Right lung (tissue), 5 donors: ENCODE measurements around the gene SIK3. TPM values are rescaled to one million over a fixed set of nuclear protein-coding genes. Genes with fewer than 3 reads are reported as not detected.
A peak's percentile ranks its signal among the peaks of the same experiment; 100 is the strongest.
"Not testable (repeated sequence)": the region's sequence is repeated elsewhere in the genome, so short reads cannot be mapped to it uniquely, and the experiment has no call there.

Experiments
- DNase-seq, 2 donors: peaks; one replicate each; pipeline ENCODE4 v3.0.0-alpha.2; 2013
- polyA plus RNA-seq, 5 donors: library from polyadenylated mRNA; unstranded; fragments of 120-200 nt; gene quantifications; one replicate each; pipeline versions ENCODE4 v1.2.1 to v1.2.3, GENCODE V29; 2013; ENCODE audit warnings: inconsistent platforms in 1 of 5, low replicate concordance in 1 of 5; ENCODE audit not compliant: insufficient read length in 5 of 5, insufficient read depth in 1 of 5

Gene SIK3
- polyA plus RNA-seq, 5 donors = 25.9 to 41.9 (median 29.5) TPM

GRCh38 chr11:117080370-117080769 is 17.9 kb downstream of the SIK3 start:
- no peak for DNase-seq

GRCh38 chr11:117076941-117077691 is 21.1 kb downstream of the SIK3 start:
- no peak for DNase-seq

- DNase-seq = no peak
Observed at GRCh38 chr11:117075186-117075585, 23.0 kb downstream of the SIK3 start.

GRCh38 chr11:117074119-117074518 is 24.1 kb downstream of the SIK3 start:
- no peak for DNase-seq

- DNase-seq = no peak
Observed at GRCh38 chr11:117073539-117073938, 24.7 kb downstream of the SIK3 start.

GRCh38 chr11:117072517-117073461 is 25.4 kb downstream of the SIK3 start:
- no peak for DNase-seq

GRCh38 chr11:117071344-117071787 is 26.9 kb downstream of the SIK3 start:
- DNase-seq = peak in 1 of 2 donors; percentile 35

GRCh38 chr11:117070016-117070415 is 28.2 kb downstream of the SIK3 start:
- DNase-seq = no peak

- DNase-seq = no peak
Observed at GRCh38 chr11:117068303-117068860, 29.8 kb downstream of the SIK3 start.

- DNase-seq = no peak
Observed at GRCh38 chr11:117066959-117067358, 31.3 kb downstream of the SIK3 start.

GRCh38 chr11:117064275-117064674 is 34.0 kb downstream of the SIK3 start:
- DNase-seq = no peak

- DNase-seq = no peak
Observed at GRCh38 chr11:117062498-117062897, 35.7 kb downstream of the SIK3 start.

GRCh38 chr11:117061256-117061655 is 37.0 kb downstream of the SIK3 start:
- DNase-seq = no peak

- no peak for DNase-seq
Observed at GRCh38 chr11:117059611-117060148, 38.5 kb downstream of the SIK3 start.

GRCh38 chr11:117058761-117059261 is 39.4 kb downstream of the SIK3 start:
- peak; percentile 48 to 50 for DNase-seq

GRCh38 chr11:117057727-117058126 is 40.5 kb downstream of the SIK3 start:
- no peak for DNase-seq

GRCh38 chr11:117057317-117057716 is 40.9 kb downstream of the SIK3 start:
- DNase-seq = no peak

- no peak for DNase-seq
Observed at GRCh38 chr11:117055469-117055868, 42.8 kb downstream of the SIK3 start.

- DNase-seq = no peak
Observed at GRCh38 chr11:117054382-117054781, 43.8 kb downstream of the SIK3 start.

- DNase-seq = no peak
Observed at GRCh38 chr11:117052196-117053149, 45.8 kb downstream of the SIK3 start.

- not testable (repeated sequence) for DNase-seq
Observed at GRCh38 chr11:117050121-117050520, 48.1 kb downstream of the SIK3 start.
